Stimulated activated CD4-positive, alpha-beta T cell treated with anti-CD3 and anti-CD28 coated beads, Interleukin-12 subunit alpha, Interleukin-12 subunit beta, amount 100 ng/mL, for 48 hours (primary cell): ENCODE measurements around the gene TMEM184A.
A peak's percentile ranks its signal among the peaks of the same experiment; 100 is the strongest.

Source experiments
- DNase-seq, 3 donors: peaks; one replicate each; pipeline ENCODE4 v3.0.0-alpha.2; 2020; ENCODE audit warnings: low read depth in 2 of 3, low spot score in 1 of 3

TMEM184A gene

GRCh38 chr7:1540776-1541271 is 15.2 kb downstream of the TMEM184A start:
- no peak for DNase-seq

- DNase-seq: no peak
Measured at GRCh38 chr7:1539882-1540775, 15.9 kb downstream of the TMEM184A start.

GRCh38 chr7:1539181-1539881 is 16.7 kb downstream of the TMEM184A start:
- no peak for DNase-seq

- DNase-seq: no peak
Measured at GRCh38 chr7:1538544-1539180, 17.3 kb downstream of the TMEM184A start.

GRCh38 chr7:1537535-1538412 is 18.2 kb downstream of the TMEM184A start:
- DNase-seq: no peak

- DNase-seq: no peak
Measured at GRCh38 chr7:1536743-1537534, 19.1 kb downstream of the TMEM184A start.

GRCh38 chr7:1536455-1536742 is 19.6 kb downstream of the TMEM184A start:
- DNase-seq: no peak

- no peak for DNase-seq
Measured at GRCh38 chr7:1535701-1536454, 20.1 kb downstream of the TMEM184A start.

- DNase-seq: no peak
Measured at GRCh38 chr7:1535100-1535458, 20.9 kb downstream of the TMEM184A start.

- DNase-seq: no peak
Measured at GRCh38 chr7:1534330-1535099, 21.5 kb downstream of the TMEM184A start.

GRCh38 chr7:1533547-1534329 is 22.3 kb downstream of the TMEM184A start:
- peak in 1 of 3 donors; percentile 28 for DNase-seq

- no peak for DNase-seq
Measured at GRCh38 chr7:1533255-1533546, 22.8 kb downstream of the TMEM184A start.

GRCh38 chr7:1532456-1533254 is 23.4 kb downstream of the TMEM184A start:
- peak in 2 of 3 donors; percentile 36 to 49 for DNase-seq

GRCh38 chr7:1531979-1532455 is 24.0 kb downstream of the TMEM184A start:
- DNase-seq: no peak

- DNase-seq: no peak
Measured at GRCh38 chr7:1531263-1531978, 24.6 kb downstream of the TMEM184A start.

- DNase-seq: no peak
Measured at GRCh38 chr7:1530946-1531262, 25.1 kb downstream of the TMEM184A start.
